HepG2 (cell line): ENCODE data around the gene EDC3. TPM values are rescaled to one million over a fixed set of nuclear protein-coding genes. Genes with fewer than 3 reads are reported as not detected.

Source experiments
- AKAP8 ChIP-seq: sonication (generic); formaldehyde crosslinking; IDR thresholded peaks from 2 replicates; pipeline ENCODE4 v1.5.1; 2020; ENCODE audit warnings: mild to moderate bottlenecking, missing genetic modification reagents
- MATR3 ChIP-seq: sonication (generic); formaldehyde crosslinking; IDR thresholded peaks from 2 replicates; pipeline ENCODE4 v1.4.0; 2020; ENCODE audit warnings: missing genetic modification reagents
- NFRKB ChIP-seq: fragments of 450-650 bp; IDR thresholded peaks from 2 replicates; pipeline ENCODE4 v1.6.1; 2017
- NFYB ChIP-seq: sonication (generic); formaldehyde crosslinking; IDR thresholded peaks from 2 replicates; pipeline ENCODE4 v1.4.0; 2020; ENCODE audit warnings: missing genetic modification reagents
- SAP130 ChIP-seq: IDR thresholded peaks from 2 replicates; pipeline ENCODE4 v1.6.1; 2016; ENCODE audit warnings: low read depth
- SPEN ChIP-seq: sonication (generic); formaldehyde crosslinking; IDR thresholded peaks from 2 replicates; pipeline ENCODE4 v1.5.1; 2020; ENCODE audit warnings: low read depth, mild to moderate bottlenecking, missing genetic modification reagents
- ZFP37 ChIP-seq: sonication (generic); formaldehyde crosslinking; IDR thresholded peaks from 2 replicates; pipeline ENCODE4 v1.4.0; 2020; ENCODE audit warnings: missing genetic modification reagents, borderline replicate concordance
- ZFX ChIP-seq: sonication (generic); formaldehyde crosslinking; IDR thresholded peaks from 2 replicates; pipeline ENCODE4 v1.4.0; 2020; ENCODE audit warnings: mild to moderate bottlenecking, low read depth, missing genetic modification reagents, moderate library complexity
- ZKSCAN1 ChIP-seq: fragments of 150-350 bp; IDR thresholded peaks from 2 replicates; pipeline ENCODE4 v1.6.1; 2014; ENCODE audit warnings: low read length
- ZNF274 ChIP-seq: sonication (generic); formaldehyde crosslinking; IDR thresholded peaks from 2 replicates; pipeline ENCODE4 v1.5.1; 2020; ENCODE audit warnings: mild to moderate bottlenecking, missing genetic modification reagents
- ZNF460 ChIP-seq: sonication (generic); formaldehyde crosslinking; IDR thresholded peaks from 2 replicates; pipeline ENCODE4 v1.5.1; 2020; ENCODE audit warnings: missing genetic modification reagents, mild to moderate bottlenecking, borderline replicate concordance
- ZNF510 ChIP-seq: sonication (generic); formaldehyde crosslinking; IDR thresholded peaks from 2 replicates; pipeline ENCODE4 v1.4.0; 2020; ENCODE audit warnings: low read depth, mild to moderate bottlenecking, missing genetic modification reagents
- ZNF549 ChIP-seq: sonication (generic); formaldehyde crosslinking; IDR thresholded peaks from 2 replicates; pipeline ENCODE4 v1.5.0; 2020; ENCODE audit warnings: missing genetic modification reagents
- ZNF788 ChIP-seq: sonication (generic); formaldehyde crosslinking; IDR thresholded peaks from 2 replicates; pipeline ENCODE4 v1.5.0; 2020; ENCODE audit warnings: mild to moderate bottlenecking, missing genetic modification reagents, borderline replicate concordance
- polyA plus RNA-seq, 8 experiments: library from polyadenylated mRNA; depleted of rRNA in 3 of 8; stranded (reverse) in 7 of 8; unstranded in 1 of 8; fragments of >200 nt; fragmentation: Illumina TruSeq in 4 of 8; extraction: Trizol in 4 of 8; gene quantifications; 2 replicates each; pipeline versions ENCODE4 v1.2.1 to v1.2.3, GENCODE V29; 2011 to 2016; ENCODE audit warnings: low read depth in 4 of 8, missing spikeins in 1 of 8, mixed read lengths in 1 of 8; ENCODE audit not compliant: insufficient read depth in 1 of 8
- total RNA-seq, 5 experiments: library from RNA; depleted of rRNA; stranded (reverse); fragments of >200 nt; fragmentation: Illumina TruSeq; extraction: Trizol; gene quantifications; 2 replicates each; pipeline ENCODE4 v1.2.3, GENCODE V29; 2016; ENCODE audit warnings: low read depth in 1 of 5
- TF ChIP-seq, protein P1 (sequence below), 2 experiments: sonication (generic) in 1 of 2; formaldehyde crosslinking in 1 of 2; IDR thresholded peaks; 2 replicates each; pipeline versions ENCODE4 v1.6.1 to v1.9.0; 2014 to 2022; ENCODE audit warnings: antibody characterized with exemption in 1 of 2, borderline replicate concordance in 1 of 2, inconsistent platforms in 1 of 2, low read depth in 1 of 2, missing genetic modification reagents in 1 of 2
- TF ChIP-seq, protein P2 (sequence below): IDR thresholded peaks from 2 replicates; pipeline ENCODE4 v1.6.1; 2016; ENCODE audit warnings: missing genetic modification reagents, missing compliant biosample characterization
- TF ChIP-seq, protein P3 (sequence below): sonication (generic); formaldehyde crosslinking; IDR thresholded peaks from 2 replicates; pipeline ENCODE4 v1.4.0; 2020; ENCODE audit warnings: missing genetic modification reagents

Gene EDC3
- total and polyA plus RNA-seq, 2 of the 13 experiments (the other 11 are each of a cell fraction or from before 2014, with no cell fraction given), result 17.4 to 32.0 TPM

DNA sequence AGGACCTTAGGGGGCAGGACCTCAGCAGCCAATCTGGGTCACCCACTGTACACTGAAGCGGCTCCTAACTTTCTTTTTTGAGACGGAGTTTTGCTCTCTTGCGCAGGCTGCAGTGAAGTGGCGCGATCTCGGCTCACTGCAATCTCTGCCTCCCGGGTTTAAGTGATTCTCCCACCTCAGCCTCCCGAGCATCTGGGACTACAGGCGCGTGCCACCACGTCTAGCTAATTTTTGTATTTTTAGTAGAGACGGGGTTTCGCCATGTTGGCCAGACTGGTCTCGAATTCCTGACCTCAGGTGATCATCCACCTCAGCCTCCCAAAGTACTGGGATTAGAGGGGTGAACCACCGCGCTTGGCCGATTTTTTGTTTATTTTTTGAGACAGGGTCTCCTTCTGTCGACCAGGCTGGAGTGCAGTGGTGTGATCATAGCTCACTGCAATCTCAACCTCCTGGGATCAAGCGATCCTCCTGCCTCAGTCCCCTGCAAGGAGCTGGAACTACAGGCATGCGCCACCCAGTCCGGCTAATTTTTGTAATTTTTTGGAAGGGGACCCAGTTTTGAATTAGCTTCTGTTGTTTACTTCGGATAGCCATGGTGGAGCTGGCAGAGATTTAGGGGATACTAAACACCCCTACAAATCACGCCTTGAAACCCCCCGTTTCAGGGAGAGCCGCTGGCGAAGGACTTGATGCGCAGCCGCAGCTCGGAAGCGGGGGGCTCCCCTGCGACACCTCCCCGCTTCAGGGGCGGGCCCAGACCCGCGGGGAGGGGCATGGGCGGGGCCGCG is 81.7 kb downstream of the EDC3 start (continued):
- TF ChIP-seq, protein P1, sequence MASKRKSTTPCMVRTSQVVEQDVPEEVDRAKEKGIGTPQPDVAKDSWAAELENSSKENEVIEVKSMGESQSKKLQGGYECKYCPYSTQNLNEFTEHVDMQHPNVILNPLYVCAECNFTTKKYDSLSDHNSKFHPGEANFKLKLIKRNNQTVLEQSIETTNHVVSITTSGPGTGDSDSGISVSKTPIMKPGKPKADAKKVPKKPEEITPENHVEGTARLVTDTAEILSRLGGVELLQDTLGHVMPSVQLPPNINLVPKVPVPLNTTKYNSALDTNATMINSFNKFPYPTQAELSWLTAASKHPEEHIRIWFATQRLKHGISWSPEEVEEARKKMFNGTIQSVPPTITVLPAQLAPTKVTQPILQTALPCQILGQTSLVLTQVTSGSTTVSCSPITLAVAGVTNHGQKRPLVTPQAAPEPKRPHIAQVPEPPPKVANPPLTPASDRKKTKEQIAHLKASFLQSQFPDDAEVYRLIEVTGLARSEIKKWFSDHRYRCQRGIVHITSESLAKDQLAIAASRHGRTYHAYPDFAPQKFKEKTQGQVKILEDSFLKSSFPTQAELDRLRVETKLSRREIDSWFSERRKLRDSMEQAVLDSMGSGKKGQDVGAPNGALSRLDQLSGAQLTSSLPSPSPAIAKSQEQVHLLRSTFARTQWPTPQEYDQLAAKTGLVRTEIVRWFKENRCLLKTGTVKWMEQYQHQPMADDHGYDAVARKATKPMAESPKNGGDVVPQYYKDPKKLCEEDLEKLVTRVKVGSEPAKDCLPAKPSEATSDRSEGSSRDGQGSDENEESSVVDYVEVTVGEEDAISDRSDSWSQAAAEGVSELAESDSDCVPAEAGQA (IDR thresholded peaks at IDR 0.05; ENCODE audit: low read depth), result no peak
- TF ChIP-seq, protein P1 (CRISPR knock-in tag; IDR thresholded peaks at IDR 0.05; ENCODE audit: borderline replicate concordance), result no peak
- TF ChIP-seq, protein P2, sequence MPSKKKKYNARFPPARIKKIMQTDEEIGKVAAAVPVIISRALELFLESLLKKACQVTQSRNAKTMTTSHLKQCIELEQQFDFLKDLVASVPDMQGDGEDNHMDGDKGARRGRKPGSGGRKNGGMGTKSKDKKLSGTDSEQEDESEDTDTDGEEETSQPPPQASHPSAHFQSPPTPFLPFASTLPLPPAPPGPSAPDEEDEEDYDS (CRISPR knock-in tag), result peak; percentile 51; the same call in 1 of the 2 replicates
- TF ChIP-seq ZNF274 (no peak), ZFX (CRISPR knock-in tag) (no peak), AKAP8 (peak; percentile 7; the same call in 1 of the 2 replicates), ZNF549 (CRISPR knock-in tag) (no peak), SAP130 (CRISPR knock-in tag) (0 out of 2 replicates have a peak, but pooled peaks have one; percentile 61), ZNF788 (no peak), ZNF510 (CRISPR knock-in tag) (no peak), ZKSCAN1 (no peak), SPEN (no peak), NFYB (CRISPR knock-in tag) (no peak), ZFP37 (CRISPR knock-in tag) (0 out of 2 replicates have a peak, but pooled peaks have one; percentile 20), NFRKB (no peak), MATR3 (no peak), ZNF460 (CRISPR knock-in tag) (peak; percentile 37; the same call in 1 of the 2 replicates)
- TF ChIP-seq, protein P3, sequence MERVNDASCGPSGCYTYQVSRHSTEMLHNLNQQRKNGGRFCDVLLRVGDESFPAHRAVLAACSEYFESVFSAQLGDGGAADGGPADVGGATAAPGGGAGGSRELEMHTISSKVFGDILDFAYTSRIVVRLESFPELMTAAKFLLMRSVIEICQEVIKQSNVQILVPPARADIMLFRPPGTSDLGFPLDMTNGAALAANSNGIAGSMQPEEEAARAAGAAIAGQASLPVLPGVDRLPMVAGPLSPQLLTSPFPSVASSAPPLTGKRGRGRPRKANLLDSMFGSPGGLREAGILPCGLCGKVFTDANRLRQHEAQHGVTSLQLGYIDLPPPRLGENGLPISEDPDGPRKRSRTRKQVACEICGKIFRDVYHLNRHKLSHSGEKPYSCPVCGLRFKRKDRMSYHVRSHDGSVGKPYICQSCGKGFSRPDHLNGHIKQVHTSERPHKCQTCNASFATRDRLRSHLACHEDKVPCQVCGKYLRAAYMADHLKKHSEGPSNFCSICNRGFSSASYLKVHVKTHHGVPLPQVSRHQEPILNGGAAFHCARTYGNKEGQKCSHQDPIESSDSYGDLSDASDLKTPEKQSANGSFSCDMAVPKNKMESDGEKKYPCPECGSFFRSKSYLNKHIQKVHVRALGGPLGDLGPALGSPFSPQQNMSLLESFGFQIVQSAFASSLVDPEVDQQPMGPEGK (CRISPR knock-in tag), result peak; percentile 91
